ENCODE measurements around the gene SCYL2.
"Not testable (repeated sequence)": the region's sequence is repeated elsewhere in the genome, so short reads cannot be mapped to it uniquely, and the experiment has no call there.

Gene SCYL2

GRCh38 chr12:100254876-100255275, 12.1 kb upstream of the SCYL2 start:
- Histone ChIP-seq H3K36me3 (ENCODE audit: control insufficient read depth, insufficient read depth, low read length) (no peaks in the 10 kb centered on the region), H3K4me3 (replicated peaks; ENCODE audit: low read depth, low read length) (no peak overlapping the region), H3K27me3 (replicated peaks; ENCODE audit: control insufficient read depth, insufficient read depth, low read length) (no peaks in the 10 kb centered on the region)
- no peak for TF ChIP-seq CTCF (IDR thresholded peaks at IDR 0.05; ENCODE audit: insufficient read depth, low read length, poor library complexity, severe bottlenecking)
- DNase-seq (ENCODE audit: extremely low read depth, insufficient read length), result no peak

GRCh38 chr12:100258127-100258526, 8.8 kb upstream of the SCYL2 start:
- DNase-seq (ENCODE audit: extremely low read depth, insufficient read length), result no peak
- Histone ChIP-seq H3K36me3 (ENCODE audit: control insufficient read depth, insufficient read depth, low read length) (no peaks in the 10 kb centered on the region), H3K27me3 (replicated peaks; ENCODE audit: control insufficient read depth, insufficient read depth, low read length) (no peaks in the 10 kb centered on the region), H3K4me3 (replicated peaks; ENCODE audit: low read depth, low read length) (no peak overlapping the region)
- no peak for TF ChIP-seq CTCF (IDR thresholded peaks at IDR 0.05; ENCODE audit: insufficient read depth, low read length, poor library complexity, severe bottlenecking)

- Histone ChIP-seq H3K27me3 (replicated peaks; ENCODE audit: control insufficient read depth, insufficient read depth, low read length) (no peaks in the 10 kb centered on the region), H3K4me3 (replicated peaks; ENCODE audit: low read depth, low read length) (no peak overlapping the region), H3K36me3 (ENCODE audit: control insufficient read depth, insufficient read depth, low read length) (no peaks in the 10 kb centered on the region)
- DNase-seq (ENCODE audit: extremely low read depth, insufficient read length), result no peak
- TF ChIP-seq CTCF (IDR thresholded peaks at IDR 0.05; ENCODE audit: insufficient read depth, low read length, poor library complexity, severe bottlenecking), result no peak
These were observed 3.8 kb upstream of the SCYL2 start for GRCh38 chr12:100263131-100263530.

GRCh38 chr12:100265107-100265506, 1.9 kb upstream of the SCYL2 start:
- not testable (repeated sequence) for H3K36me3 ChIP-seq (ENCODE audit: control insufficient read depth, insufficient read depth, low read length); H3K27me3 ChIP-seq (replicated peaks; ENCODE audit: control insufficient read depth, insufficient read depth, low read length); DNase-seq (ENCODE audit: extremely low read depth, insufficient read length); H3K4me3 ChIP-seq (replicated peaks; ENCODE audit: low read depth, low read length)

GRCh38 chr12:100265732-100266584, 1.0 kb upstream of the SCYL2 start:
- no peak for DNase-seq (ENCODE audit: extremely low read depth, insufficient read length)
- H3K27me3 ChIP-seq (replicated peaks; ENCODE audit: control insufficient read depth, insufficient read depth, low read length), result no peaks in the 10 kb centered on the region
- no peaks in the 10 kb centered on the region for H3K36me3 ChIP-seq (ENCODE audit: control insufficient read depth, insufficient read depth, low read length)
- peak overlapping the region; percentile 89 for H3K4me3 ChIP-seq (replicated peaks; ENCODE audit: low read depth, low read length)
- TF ChIP-seq CTCF (IDR thresholded peaks at IDR 0.05; ENCODE audit: insufficient read depth, low read length, poor library complexity, severe bottlenecking), result no peak

- Histone ChIP-seq H3K27me3 (replicated peaks; ENCODE audit: control insufficient read depth, insufficient read depth, low read length) (no peaks in the 10 kb centered on the region), H3K36me3 (ENCODE audit: control insufficient read depth, insufficient read depth, low read length) (no peaks in the 10 kb centered on the region), H3K4me3 (replicated peaks; ENCODE audit: low read depth, low read length) (peak overlapping the region; percentile 89)
- no peak for TF ChIP-seq CTCF (IDR thresholded peaks at IDR 0.05; ENCODE audit: insufficient read depth, low read length, poor library complexity, severe bottlenecking)
- no peak for DNase-seq (ENCODE audit: extremely low read depth, insufficient read length)
These were observed 467 bp upstream of the SCYL2 start for GRCh38 chr12:100266585-100266834.
